NCI-H526 treated with DMSO at 0.1 percent for 48 hours (cell line): ENCODE measurements around the gene MUC20.
"Not testable (repeated sequence)": the region's sequence is repeated elsewhere in the genome, so short reads cannot be mapped to it uniquely, and the experiment has no call there.

ENCODE experiments used
- DNase-seq: peaks from one replicate; lab custom pipeline; 2025; lab: John Stamatoyannopoulos, UW

The MUC20 gene

DNA sequence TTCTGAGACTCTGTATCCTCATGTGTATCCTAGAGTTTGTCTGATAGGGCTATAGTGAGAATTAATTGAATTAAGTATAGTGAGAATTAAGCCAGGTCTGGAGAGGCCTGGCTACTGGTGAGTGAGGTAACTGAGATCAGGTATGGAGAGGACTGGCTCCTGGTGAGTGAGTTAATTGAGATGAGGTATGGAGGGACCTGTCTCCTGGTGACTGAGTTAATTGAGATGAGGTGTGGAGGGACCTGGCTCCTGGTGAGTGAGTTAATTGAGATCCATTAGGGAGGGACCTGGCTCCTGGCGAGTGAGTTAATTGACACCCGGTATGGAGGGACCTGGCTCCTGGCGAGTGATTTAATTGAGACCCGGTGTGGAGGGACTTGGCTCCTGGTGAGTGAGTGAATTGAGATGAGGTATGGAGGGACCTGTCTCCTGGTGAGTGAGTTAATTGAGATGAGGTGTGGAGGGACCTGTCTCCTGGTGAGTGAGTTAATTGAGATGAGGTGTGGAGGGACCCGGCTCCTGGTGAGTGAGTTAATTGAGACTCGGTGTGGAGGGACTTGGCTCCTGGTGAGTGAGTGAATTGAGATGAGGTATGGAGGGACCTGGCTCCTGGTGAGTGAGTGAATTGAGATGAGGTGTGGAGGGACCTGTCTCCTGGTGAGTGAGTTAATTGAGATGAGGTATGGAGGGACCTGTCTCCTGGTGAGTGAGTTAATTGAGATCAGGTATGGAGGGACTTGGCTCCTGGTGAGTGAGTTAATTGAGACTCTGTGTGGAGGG is 10.5 kb upstream of the MUC20 start:
- DNase-seq = not testable (repeated sequence)

DNA sequence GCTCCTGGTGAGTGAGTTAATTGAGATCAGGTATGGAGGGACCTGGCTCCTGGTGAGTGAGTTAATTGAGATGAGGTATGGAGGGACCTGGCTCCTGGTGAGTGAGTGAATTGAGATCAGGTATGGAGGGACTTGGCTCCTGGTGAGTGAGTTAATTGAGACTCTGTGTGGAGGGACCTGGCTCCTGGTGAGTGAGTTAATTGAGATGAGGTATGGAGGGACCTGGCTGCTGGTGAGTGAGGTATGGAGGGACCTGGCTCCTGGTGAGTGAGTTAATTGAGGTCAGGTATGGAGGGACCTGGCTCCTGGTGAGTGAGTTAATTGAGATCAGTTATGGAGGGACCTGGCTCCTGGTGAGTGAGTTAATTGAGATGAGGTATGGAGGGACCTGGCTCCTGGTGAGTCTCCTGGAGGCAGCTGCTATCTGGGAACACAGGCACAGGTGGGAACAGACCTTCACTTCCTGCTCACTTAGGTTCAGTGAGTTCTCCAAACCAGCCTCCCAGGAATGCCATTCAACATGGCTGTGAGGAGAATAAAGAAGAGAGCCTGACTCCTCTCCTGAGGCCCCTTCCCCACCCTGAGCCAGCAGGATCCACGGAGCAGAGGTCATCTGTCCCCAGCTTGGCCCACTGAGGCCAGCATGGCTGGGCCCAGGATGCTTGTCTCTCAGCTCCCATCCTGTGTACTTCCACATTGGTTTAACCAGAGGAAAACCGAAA is 9.5 kb upstream of the MUC20 start:
- not testable (repeated sequence) for DNase-seq

DNA sequence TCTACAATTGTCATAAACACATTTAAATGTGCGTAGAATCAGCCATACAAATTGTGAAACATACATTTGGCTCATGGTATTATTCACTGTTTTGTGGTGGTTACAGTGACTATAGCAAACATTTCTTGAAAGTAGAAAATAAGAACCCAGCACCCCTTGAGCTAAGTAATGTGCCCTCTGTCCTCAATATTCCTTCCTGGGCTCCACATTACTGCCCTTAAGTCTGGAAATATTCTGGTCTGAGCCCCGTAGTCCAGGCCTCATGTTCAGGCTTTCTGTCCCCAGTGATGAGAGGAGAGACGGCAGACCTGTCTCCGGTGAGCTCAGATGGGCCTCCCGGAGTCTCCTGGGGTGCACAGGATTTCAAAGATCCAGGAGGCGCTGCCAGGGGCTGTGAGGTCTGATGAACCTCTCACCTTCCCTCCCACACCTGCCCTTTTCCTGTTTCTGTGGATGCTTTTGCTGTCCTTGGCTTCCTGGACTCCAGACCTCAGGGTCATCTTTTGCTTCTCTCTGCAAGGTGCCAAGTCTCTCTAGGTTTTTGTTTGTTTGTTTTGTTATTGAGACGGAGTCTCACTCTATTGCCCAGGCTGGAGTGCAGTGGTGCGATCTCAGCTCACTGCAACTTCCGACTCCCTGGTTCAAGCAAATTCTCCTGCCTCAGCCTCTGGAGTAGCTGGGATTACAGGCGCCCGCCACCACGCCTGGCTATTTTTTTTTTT is 8.8 kb upstream of the MUC20 start:
- DNase-seq = no peak

GRCh38 chr3:195712535-195712910 is 8.3 kb upstream of the MUC20 start:
- not testable (repeated sequence) for DNase-seq

DNA sequence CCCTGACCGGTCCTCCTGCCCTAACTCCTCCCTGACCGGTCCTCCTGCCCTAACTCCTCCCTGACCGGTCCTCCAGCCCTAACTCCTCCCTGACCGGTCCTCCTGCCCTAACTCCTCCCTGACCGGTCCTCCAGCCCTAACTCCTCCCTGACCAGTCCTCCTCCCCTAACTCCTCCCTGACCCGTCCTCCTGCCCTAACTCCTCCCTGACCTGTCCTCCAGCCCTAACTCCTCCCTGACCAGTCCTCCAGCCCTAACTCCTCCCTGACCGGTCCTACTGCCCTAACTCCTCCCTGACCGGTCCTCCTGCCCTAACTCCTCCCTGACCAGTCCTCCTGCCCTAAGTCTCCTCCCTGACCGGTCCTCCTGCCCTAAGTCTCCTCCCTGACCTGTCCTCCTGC is 7.6 kb upstream of the MUC20 start:
- not testable (repeated sequence) for DNase-seq

DNA sequence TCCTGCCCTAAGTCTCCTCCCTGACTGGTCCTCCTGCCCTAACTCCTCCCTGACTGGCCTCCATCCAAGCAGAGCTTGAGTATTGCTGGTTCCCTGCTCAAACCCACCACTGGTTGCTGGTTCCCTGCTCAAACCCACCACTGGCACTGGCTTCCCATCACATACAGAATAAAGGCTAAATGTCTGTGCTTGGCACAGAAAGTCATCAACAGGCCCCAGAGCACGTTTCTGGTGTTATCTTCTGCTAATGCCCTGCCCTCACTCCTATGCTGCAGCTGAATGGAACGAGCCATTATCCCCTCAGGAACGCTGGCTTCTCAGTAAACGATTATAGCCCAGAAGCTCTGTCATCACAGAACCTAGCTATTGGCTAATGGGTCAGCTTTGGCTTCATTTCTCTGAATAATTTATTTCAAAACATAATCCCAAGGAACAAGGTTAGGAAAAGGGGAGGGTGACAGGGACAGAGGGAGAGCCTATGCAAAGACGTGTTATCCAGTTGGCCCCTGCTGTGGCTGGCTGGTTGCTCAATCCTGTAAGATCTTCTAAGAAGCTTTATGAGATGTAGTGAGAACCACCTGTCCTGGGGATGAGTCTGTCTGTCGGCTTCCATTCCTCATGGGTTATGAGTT is 6.3 kb upstream of the MUC20 start:
- no peak for DNase-seq

DNA sequence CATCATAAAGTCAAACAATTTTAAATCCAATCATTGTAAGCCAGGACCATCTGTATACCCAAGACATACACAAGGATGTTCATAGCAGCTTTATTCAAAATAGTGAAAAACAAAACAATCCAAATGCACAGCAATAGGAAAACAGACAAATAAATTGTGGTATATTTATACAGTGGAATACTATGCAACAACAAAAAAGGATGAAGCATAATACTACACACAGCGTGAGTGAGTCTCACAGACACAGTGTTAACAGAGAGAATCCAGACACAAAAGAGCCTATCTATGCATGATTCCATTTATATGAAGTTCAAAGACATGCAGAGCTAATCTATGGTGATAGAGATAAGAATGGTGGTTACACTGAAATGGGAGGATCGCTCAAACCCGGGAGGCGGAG is 5.6 kb upstream of the MUC20 start:
- no peak for DNase-seq

- no peak for DNase-seq
Measured at GRCh38 chr3:195715583-195716266, 5.1 kb upstream of the MUC20 start.

- no peak for DNase-seq
Measured at GRCh38 chr3:195717416-195717815, 3.4 kb upstream of the MUC20 start.

GRCh38 chr3:195717852-195718476 is 2.8 kb upstream of the MUC20 start:
- no peak for DNase-seq

GRCh38 chr3:195718477-195718984 is 2.2 kb upstream of the MUC20 start:
- no peak for DNase-seq

- not testable (repeated sequence) for DNase-seq
Measured at GRCh38 chr3:195719514-195720254, 1.1 kb upstream of the MUC20 start.

GRCh38 chr3:195722139-195722995 is 1.6 kb downstream of the MUC20 start:
- DNase-seq = not testable (repeated sequence)

DNA sequence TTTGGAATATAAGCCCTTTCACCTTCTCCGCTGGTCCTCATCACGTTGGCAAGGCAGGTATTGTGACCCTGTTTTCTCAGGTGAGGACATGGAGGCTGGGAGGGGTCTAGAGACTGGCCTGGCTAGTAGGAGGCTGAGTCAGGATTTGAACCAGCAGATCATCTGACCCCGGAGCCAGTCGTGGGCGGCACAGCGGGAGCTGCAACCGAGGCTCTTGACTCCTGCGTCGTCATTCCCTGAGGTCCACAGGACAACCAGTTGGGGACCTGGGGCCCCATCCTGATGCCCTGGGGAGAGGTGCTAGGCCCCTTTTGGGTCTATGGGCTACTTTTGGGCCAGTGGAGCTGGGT is 2.2 kb downstream of the MUC20 start:
- DNase-seq = not testable (repeated sequence)

DNA sequence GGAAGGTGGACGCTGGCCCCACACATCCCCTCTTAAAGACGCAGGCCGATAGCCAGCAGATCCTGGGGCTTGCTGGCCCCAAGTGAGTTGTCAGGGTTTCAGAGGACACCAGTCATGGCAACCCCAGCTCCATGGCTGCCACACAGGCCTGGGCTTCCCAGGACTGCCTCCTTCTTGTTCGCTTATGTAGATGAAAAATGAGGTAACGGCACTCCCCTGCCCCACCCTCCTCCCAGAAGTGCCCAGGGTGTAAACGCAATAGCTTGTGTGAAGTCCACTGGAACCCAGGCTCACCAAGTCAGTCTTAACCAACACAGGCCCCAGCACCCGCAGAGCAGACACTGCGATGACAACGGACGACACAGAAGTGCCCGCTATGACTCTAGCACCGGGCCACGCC is 3.6 kb downstream of the MUC20 start:
- not testable (repeated sequence) for DNase-seq

GRCh38 chr3:195725916-195726740 is 5.3 kb downstream of the MUC20 start:
- DNase-seq = not testable (repeated sequence)

DNA sequence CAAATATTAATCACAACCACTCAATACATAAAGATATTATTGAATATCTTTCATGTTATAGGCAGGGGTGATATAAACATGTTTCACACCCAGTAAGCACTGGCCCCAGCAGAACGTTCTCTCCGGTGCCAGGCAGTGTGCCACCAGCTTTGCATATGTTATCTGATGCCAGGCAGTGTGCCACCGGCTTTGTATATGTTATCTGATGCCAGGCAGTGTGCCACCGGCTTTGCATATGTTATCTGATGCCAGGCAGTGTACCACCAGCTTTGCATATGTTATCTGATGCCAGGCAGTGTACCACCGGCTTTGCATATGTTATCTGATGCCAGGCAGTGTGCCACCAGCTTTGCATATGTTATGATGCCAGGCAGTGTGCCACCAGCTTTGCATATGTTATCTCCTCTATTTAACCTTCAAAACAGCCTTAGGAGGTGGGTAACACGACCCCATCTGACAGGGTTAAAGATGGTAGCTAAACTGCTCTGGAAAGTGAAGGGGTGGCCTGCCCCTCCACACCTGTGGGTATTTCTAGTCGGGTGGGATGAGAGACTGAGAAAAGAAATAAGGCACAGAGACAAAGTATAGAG is 6.9 kb downstream of the MUC20 start:
- no peak for DNase-seq

DNA sequence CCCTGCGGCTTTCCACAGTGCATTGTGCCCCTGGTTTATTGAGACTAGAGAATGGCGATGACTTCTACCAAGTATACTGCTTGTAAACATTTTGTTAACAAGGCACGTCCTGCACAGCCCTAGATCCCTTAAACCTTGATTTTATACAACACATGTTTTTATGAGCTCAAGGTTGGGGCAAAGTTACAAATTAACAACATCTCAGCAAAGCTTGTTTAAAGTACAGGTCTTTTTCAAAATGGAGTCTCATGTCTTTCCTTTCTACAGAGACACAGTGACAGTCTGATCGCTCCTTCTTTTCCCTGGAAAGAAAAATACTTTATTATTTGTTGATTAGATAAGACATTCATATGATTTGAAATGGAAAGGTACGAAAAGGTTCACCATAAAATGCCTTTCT is 8.0 kb downstream of the MUC20 start:
- not testable (repeated sequence) for DNase-seq
